Measurements from ENCODE around the gene HOMER3.

HOMER3 gene

DNA sequence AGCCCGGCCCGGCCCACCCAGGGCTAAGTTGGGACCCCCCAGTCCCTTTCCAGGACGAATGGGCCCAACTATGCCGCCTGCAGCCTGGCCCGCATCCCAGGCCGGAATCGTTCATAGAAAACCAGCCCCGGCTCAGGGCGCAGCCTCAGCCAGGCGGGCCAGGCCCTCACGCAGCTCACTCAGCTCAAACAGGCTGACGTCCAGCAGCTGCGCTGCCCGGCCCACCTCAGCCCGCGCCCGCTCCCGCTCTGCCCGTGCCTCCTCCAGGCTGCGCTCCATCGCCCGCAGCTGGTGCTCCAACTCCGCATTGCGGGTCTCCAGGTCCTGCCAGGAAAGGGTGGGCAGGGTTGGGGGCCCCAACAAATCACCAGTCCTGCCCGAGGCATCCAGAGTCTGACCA lies 11.7 kb downstream of the HOMER3 start:
- TF ChIP-seq, protein P1, sequence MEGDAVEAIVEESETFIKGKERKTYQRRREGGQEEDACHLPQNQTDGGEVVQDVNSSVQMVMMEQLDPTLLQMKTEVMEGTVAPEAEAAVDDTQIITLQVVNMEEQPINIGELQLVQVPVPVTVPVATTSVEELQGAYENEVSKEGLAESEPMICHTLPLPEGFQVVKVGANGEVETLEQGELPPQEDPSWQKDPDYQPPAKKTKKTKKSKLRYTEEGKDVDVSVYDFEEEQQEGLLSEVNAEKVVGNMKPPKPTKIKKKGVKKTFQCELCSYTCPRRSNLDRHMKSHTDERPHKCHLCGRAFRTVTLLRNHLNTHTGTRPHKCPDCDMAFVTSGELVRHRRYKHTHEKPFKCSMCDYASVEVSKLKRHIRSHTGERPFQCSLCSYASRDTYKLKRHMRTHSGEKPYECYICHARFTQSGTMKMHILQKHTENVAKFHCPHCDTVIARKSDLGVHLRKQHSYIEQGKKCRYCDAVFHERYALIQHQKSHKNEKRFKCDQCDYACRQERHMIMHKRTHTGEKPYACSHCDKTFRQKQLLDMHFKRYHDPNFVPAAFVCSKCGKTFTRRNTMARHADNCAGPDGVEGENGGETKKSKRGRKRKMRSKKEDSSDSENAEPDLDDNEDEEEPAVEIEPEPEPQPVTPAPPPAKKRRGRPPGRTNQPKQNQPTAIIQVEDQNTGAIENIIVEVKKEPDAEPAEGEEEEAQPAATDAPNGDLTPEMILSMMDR (IDR thresholded peaks at IDR 0.05; ENCODE audit: extremely low read depth, insufficient read depth, missing control alignments): no peak
- in situ Hi-C loops (cut with MboI; ENCODE audit: low pct_unique_long_range_greater_than_20kb, low sequenced_read_pairs, unreplicated experiment): no loop called here
- DNase-seq (ENCODE audit: low spot score): no peak

DNA sequence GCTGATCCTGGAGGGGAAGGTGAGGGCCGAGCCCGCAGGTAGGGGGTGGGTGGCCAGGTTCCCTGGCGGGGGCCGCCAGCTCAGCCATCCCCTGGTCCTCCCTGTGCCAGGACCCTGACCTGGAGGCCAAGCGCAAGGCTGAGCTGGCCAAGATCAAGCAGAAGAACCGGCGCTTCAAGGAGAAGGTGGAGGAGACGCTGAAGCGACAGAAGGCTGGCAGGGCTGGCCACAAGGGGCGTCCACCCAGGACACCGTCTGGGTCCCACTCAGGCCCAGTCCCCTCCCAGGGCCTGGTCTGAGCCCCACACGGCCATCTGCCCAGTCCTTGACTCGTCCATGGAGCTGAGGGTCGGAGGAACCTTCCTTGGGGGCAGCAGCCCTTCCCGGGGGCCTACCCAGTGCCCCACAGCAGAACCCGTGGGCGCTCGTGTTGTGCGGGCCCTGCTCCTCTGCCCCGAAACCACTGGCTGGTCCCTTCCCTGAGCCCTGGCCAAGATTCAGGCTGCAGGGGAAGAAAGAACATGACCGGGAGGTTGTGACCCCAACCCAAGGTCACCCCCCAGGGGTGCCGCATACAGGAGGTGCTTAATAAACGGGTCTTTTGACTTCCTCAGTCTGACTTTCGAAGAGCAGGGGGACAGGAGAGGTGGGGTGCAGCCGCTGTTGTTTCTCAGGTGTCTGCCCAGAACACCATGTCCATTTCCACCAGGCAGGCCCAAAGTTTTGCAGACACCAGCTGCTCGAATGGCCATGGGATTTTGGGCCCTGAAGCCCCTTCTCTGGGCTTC lies 12.8 kb downstream of the HOMER3 start:
- TF ChIP-seq, protein P1 (IDR thresholded peaks at IDR 0.05; ENCODE audit: extremely low read depth, insufficient read depth, missing control alignments): no peak
- no peak for DNase-seq (ENCODE audit: low spot score)
- in situ Hi-C loops (cut with MboI; ENCODE audit: low pct_unique_long_range_greater_than_20kb, low sequenced_read_pairs, unreplicated experiment): no loop called here

DNA sequence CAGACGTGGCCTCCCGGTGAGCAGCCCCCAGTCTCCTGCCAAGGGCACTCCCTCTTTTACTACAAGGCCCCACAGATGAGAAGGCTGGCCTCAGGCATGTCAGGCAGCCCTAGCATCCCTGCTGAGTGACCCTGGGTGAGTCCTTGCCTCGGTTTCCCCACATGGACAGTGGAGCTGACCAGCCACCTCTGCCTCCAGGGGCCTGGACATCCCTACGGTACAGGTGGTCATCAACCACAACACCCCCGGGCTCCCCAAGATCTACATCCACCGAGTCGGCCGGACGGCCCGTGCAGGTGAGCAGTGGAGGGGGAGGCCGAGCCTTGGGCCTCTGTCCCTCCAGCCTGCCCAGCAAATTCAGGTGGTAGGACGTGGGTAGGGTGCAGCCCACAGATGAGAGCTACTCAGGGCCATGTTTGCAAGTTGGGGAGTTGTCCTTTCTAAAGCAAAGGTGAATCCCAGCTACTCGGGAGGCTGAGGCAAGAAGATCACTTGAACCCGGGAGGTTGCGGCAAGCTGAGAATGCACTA lies 16.3 kb downstream of the HOMER3 start:
- TF ChIP-seq, protein P1 (IDR thresholded peaks at IDR 0.05; ENCODE audit: extremely low read depth, insufficient read depth, missing control alignments): no peak
- no peak for DNase-seq (ENCODE audit: low spot score)
- in situ Hi-C loops (cut with MboI; ENCODE audit: low pct_unique_long_range_greater_than_20kb, low sequenced_read_pairs, unreplicated experiment): no loop called here

DNA sequence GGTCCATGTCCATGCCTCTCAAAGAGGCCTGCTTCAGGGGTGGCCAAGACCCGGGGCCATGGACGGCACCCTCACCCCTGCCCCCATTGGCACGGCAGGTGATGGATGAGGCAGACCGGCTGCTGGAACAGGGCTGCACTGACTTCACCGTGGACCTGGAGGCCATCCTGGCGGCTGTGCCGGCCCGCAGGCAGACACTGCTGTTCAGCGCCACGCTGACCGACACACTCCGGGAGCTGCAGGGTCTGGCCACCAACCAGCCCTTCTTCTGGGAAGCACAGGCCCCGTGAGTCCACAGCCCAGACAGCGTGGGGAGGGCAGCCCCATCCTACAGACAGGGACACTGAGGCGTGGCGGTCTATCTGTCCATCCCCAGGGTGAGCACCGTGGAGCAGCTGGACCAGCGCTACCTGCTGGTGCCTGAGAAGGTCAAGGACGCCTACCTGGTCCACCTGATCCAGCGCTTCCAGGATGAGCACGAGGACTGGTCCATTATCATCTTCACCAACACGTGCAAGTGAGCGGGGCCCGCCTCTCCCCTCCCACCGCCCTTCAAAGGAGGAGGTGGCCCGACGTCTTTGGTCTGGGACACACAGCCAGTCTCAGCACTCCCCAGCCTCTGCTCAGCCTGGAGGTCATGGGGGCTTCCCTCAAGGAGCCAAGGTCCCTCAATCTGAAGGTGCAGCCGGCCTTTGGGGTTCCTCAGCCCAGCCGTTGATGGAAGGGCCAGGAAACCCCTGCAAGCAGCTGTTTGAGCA lies 18.6 kb downstream of the HOMER3 start:
- TF ChIP-seq, protein P1 (IDR thresholded peaks at IDR 0.05; ENCODE audit: extremely low read depth, insufficient read depth, missing control alignments): no peak
- in situ Hi-C loops (cut with MboI; ENCODE audit: low pct_unique_long_range_greater_than_20kb, low sequenced_read_pairs, unreplicated experiment): no loop called here
- no peak for DNase-seq (ENCODE audit: low spot score)

DNA sequence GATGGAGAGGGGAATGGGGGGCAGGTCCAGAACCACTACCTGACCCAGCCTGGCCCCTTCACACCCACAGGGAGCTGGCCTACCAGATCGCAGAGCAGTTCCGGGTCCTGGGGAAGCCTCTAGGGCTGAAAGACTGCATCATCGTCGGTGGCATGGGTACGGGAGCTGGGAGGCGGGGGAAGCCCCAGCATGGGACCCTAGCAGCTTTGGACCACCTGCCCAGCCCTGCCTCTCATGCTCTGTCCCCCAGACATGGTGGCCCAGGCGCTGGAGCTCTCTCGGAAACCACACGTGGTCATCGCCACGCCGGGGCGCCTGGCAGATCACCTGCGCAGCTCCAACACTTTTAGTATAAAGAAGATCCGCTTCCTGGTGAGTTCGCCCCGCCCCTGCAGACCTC lies 19.4 kb downstream of the HOMER3 start:
- DNase-seq (ENCODE audit: low spot score): no peak
- in situ Hi-C loops (cut with MboI; ENCODE audit: low pct_unique_long_range_greater_than_20kb, low sequenced_read_pairs, unreplicated experiment): no loop called here
- TF ChIP-seq, protein P1 (IDR thresholded peaks at IDR 0.05; ENCODE audit: extremely low read depth, insufficient read depth, missing control alignments): no peak

DNA sequence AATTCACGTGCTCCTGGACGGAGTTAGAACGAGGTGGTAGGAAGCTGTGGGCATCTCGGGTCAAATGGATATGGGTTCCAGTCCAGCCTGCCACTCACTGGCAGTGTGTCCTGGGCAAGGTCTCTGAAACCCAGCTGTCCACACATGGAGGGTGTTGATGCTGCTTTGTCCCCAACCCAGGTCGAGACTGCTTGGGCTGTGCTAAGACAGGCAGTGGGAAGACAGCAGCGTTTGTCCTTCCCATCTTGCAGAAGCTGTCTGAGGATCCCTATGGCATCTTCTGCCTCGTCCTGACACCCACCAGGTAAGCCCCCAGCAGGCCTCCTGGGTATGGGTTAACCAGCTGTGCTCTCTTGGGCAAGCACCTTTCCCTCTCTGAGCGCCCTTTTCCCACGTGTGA lies 20.6 kb downstream of the HOMER3 start:
- in situ Hi-C loops (cut with MboI; ENCODE audit: low pct_unique_long_range_greater_than_20kb, low sequenced_read_pairs, unreplicated experiment): no loop called here
- TF ChIP-seq, protein P1 (IDR thresholded peaks at IDR 0.05; ENCODE audit: extremely low read depth, insufficient read depth, missing control alignments): no peak
- no peak for DNase-seq (ENCODE audit: low spot score)
